ENCODE results near the gene CDKN2C. TPM values are rescaled to one million over a fixed set of nuclear protein-coding genes. Genes with fewer than 3 reads are reported as not detected.

The CDKN2C gene
- total RNA-seq, 1 experiment from 2014 or later = 3.5 TPM

DNA sequence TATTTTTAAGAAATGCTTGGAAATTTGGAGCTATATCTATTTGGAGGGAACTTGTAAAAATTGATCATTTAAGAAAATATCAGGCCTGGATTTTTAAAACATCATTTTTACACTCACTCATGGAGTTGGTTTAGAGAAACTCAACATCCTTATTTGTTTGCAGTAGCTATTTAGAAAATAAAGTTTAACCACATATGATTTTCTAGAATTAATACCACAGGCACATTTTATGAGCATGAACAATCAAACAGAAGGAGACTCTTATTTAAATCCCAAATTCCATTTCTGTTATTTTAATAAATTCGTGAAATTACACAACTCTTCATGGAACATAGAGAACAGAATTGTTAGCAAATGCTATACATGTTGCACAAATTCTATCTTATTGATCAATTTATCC, 3.2 kb downstream of the CDKN2C start:
- Mint-ChIP-seq H3K27ac (ENCODE audit: unreplicated experiment) (no peak overlapping the region), H3K9me3 (ENCODE audit: unreplicated experiment) (no peaks in the 10 kb centered on the region), H3K36me3 (ENCODE audit: insufficient read depth, unreplicated experiment) (no peaks in the 10 kb centered on the region), H3K4me1 (ENCODE audit: low read depth, unreplicated experiment) (no peaks in the 10 kb centered on the region), H3K4me3 (ENCODE audit: unreplicated experiment) (no peak overlapping the region), H3K27me3 (ENCODE audit: insufficient read depth, unreplicated experiment) (peaks cover 6% of the 10 kb centered on the region)
- ChIA-PET CTCF (no interaction called here), POLR2A (no interaction called here)
- Histone ChIP-seq H3K4me3 (ENCODE audit: low read depth, low read length) (no peak overlapping the region), H3K27me3 (replicated peaks; ENCODE audit: control insufficient read depth, insufficient read depth, low read length) (no peaks in the 10 kb centered on the region; the same call in 1 of the 2 replicates), H3K4me1 (no peaks in the 10 kb centered on the region), H3K36me3 (ENCODE audit: control insufficient read depth, insufficient read depth, low read length) (no peaks in the 10 kb centered on the region), H3K9me3 (no peaks in the 10 kb centered on the region)
- BruUV-seq (replicated peaks) = no TSS peak
- no peak for DNase-seq
- intact Hi-C loops (cut with micrococcal nuclease; ENCODE audit: unreplicated experiment) = no loop called here
- TF ChIP-seq, protein P1, sequence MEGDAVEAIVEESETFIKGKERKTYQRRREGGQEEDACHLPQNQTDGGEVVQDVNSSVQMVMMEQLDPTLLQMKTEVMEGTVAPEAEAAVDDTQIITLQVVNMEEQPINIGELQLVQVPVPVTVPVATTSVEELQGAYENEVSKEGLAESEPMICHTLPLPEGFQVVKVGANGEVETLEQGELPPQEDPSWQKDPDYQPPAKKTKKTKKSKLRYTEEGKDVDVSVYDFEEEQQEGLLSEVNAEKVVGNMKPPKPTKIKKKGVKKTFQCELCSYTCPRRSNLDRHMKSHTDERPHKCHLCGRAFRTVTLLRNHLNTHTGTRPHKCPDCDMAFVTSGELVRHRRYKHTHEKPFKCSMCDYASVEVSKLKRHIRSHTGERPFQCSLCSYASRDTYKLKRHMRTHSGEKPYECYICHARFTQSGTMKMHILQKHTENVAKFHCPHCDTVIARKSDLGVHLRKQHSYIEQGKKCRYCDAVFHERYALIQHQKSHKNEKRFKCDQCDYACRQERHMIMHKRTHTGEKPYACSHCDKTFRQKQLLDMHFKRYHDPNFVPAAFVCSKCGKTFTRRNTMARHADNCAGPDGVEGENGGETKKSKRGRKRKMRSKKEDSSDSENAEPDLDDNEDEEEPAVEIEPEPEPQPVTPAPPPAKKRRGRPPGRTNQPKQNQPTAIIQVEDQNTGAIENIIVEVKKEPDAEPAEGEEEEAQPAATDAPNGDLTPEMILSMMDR (IDR thresholded peaks at IDR 0.05; ENCODE audit: insufficient read depth in 1 of 2, low read depth in 1 of 2, low read length in 1 of 2, severe bottlenecking in 1 of 2, unreplicated experiment in 1 of 2) = no peak

DNA sequence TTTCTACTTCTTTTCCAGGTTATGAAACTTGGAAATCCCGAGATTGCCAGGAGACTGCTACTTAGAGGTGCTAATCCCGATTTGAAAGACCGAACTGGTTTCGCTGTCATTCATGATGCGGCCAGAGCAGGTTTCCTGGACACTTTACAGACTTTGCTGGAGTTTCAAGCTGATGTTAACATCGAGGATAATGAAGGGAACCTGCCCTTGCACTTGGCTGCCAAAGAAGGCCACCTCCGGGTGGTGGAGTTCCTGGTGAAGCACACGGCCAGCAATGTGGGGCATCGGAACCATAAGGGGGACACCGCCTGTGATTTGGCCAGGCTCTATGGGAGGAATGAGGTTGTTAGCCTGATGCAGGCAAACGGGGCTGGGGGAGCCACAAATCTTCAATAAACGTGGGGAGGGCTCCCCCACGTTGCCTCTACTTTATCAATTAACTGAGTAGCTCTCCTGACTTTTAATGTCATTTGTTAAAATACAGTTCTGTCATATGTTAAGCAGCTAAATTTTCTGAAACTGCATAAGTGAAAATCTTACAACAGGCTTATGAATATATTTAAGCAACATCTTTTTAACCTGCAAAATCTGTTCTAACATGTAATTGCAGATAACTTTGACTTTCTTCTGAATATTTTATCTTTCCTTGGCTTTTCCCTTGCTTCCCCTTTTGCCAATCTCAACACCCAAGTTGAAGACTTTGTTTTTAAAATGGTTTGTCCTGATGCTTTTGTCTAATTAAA, 4.0 kb downstream of the CDKN2C start:
- no peaks in the 10 kb centered on the region; the same call in 1 of the 2 replicates for H3K27me3 ChIP-seq (replicated peaks; ENCODE audit: control insufficient read depth, insufficient read depth, low read length)
- no peaks in the 10 kb centered on the region for H3K36me3 Mint-ChIP-seq (ENCODE audit: insufficient read depth, unreplicated experiment)
- ChIA-PET POLR2A (no interaction called here), CTCF (no interaction called here)
- no peak overlapping the region for H3K4me3 ChIP-seq (ENCODE audit: low read depth, low read length)
- no peaks in the 10 kb centered on the region for H3K9me3 Mint-ChIP-seq (ENCODE audit: unreplicated experiment)
- no peak overlapping the region for H3K27ac Mint-ChIP-seq (ENCODE audit: unreplicated experiment)
- peaks cover 3% of the 10 kb centered on the region for H3K4me1 Mint-ChIP-seq (ENCODE audit: low read depth, unreplicated experiment)
- no TSS peak for BruUV-seq (replicated peaks)
- H3K4me3 Mint-ChIP-seq (ENCODE audit: unreplicated experiment) = no peak overlapping the region
- H3K36me3 ChIP-seq (ENCODE audit: control insufficient read depth, insufficient read depth, low read length) = no peaks in the 10 kb centered on the region
- intact Hi-C loops (cut with micrococcal nuclease; ENCODE audit: unreplicated experiment) = no loop called here
- H3K9me3 ChIP-seq = no peaks in the 10 kb centered on the region
- TF ChIP-seq, protein P1 (IDR thresholded peaks at IDR 0.05; ENCODE audit: insufficient read depth in 1 of 2, low read depth in 1 of 2, low read length in 1 of 2, severe bottlenecking in 1 of 2, unreplicated experiment in 1 of 2) = no peak
- peaks cover 6% of the 10 kb centered on the region for H3K27me3 Mint-ChIP-seq (ENCODE audit: insufficient read depth, unreplicated experiment)
- H3K4me1 ChIP-seq = no peaks in the 10 kb centered on the region
- DNase-seq = no peak

DNA sequence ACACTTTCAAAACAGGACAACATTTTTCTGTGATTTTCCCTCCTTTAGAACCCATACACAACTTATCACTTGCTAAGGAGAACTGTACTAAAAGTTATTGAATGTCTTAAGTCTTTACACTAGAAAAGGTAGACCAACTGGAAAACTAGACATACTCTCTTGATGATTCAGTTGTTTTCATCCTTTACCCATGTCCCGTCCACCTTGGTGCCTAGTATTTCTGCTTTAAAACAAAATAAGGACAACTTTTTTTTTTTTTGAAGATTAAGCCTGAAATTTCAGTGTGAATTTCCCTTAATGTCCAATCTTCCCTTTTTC, 4.5 kb downstream of the CDKN2C start:
- Histone ChIP-seq H3K27me3 (replicated peaks; ENCODE audit: control insufficient read depth, insufficient read depth, low read length) (no peaks in the 10 kb centered on the region; the same call in 1 of the 2 replicates), H3K4me3 (ENCODE audit: low read depth, low read length) (no peak overlapping the region), H3K9me3 (no peaks in the 10 kb centered on the region), H3K4me1 (no peaks in the 10 kb centered on the region), H3K36me3 (ENCODE audit: control insufficient read depth, insufficient read depth, low read length) (no peaks in the 10 kb centered on the region)
- intact Hi-C loops (cut with micrococcal nuclease; ENCODE audit: unreplicated experiment) = no loop called here
- ChIA-PET POLR2A (no interaction called here), CTCF (no interaction called here)
- H3K27ac Mint-ChIP-seq (ENCODE audit: unreplicated experiment) = no peak overlapping the region
- H3K4me1 Mint-ChIP-seq (ENCODE audit: low read depth, unreplicated experiment) = peaks cover 4% of the 10 kb centered on the region
- H3K36me3 Mint-ChIP-seq (ENCODE audit: insufficient read depth, unreplicated experiment) = no peaks in the 10 kb centered on the region
- TF ChIP-seq, protein P1 (IDR thresholded peaks at IDR 0.05; ENCODE audit: insufficient read depth in 1 of 2, low read depth in 1 of 2, low read length in 1 of 2, severe bottlenecking in 1 of 2, unreplicated experiment in 1 of 2) = no peak
- no peak for DNase-seq
- BruUV-seq (replicated peaks) = no TSS peak
- no peaks in the 10 kb centered on the region for H3K9me3 Mint-ChIP-seq (ENCODE audit: unreplicated experiment)
- peaks cover 6% of the 10 kb centered on the region for H3K27me3 Mint-ChIP-seq (ENCODE audit: insufficient read depth, unreplicated experiment)
- no peak overlapping the region for H3K4me3 Mint-ChIP-seq (ENCODE audit: unreplicated experiment)
